PC-9 (cell line): ENCODE results near the gene MAGI1. TPM values are rescaled to one million over a fixed set of nuclear protein-coding genes. Genes with fewer than 3 reads are reported as not detected.

Experiments used
- BruUV-seq: library from RNA; stranded (reverse); fragments of 400-500 nt; replicated peaks from 2 replicates; lab custom pipeline; 2021; lab: Mats Ljungman, UMichigan
- CTCF ChIA-PET: fragments of 300-600 bp; sonication (Branson Sonifier 250); formaldehyde crosslinking; loops from one replicate; lab custom pipeline; 2022; ENCODE audit warnings: antibody characterized with exemption; lab: Charles Lee
- POLR2A ChIA-PET: fragments of 300-600 bp; sonication (Branson Sonifier 250); formaldehyde crosslinking; loops from one replicate; lab custom pipeline; 2022; ENCODE audit warnings: antibody characterized with exemption; ENCODE audit not compliant: unreplicated experiment; lab: Charles Lee
- DNase-seq, 2 experiments: peaks; one replicate each; pipeline versions ENCODE4 v3.0.0 to v3.0.0-alpha.2; 2015 to 2022; ENCODE audit warnings: mixed read lengths in 1 of 2
- H2AFZ ChIP-seq: fragments of 200-600 bp; sonication (generic); 2 replicates; pipeline ENCODE4 v1.8.1; 2017; ENCODE audit warnings: antibody characterized with exemption
- H3F3A ChIP-seq: fragments of 200-600 bp; sonication (generic); 2 replicates; pipeline ENCODE4 v1.8.1; 2017; ENCODE audit warnings: antibody characterized with exemption, mild to moderate bottlenecking, low read depth; ENCODE audit not compliant: insufficient read depth
- H3K27ac ChIP-seq: fragments of 200-600 bp; sonication (generic); 2 replicates; pipeline ENCODE4 v1.6.1; 2016; ENCODE audit warnings: mixed run types
- H3K27me3 ChIP-seq: fragments of 200-600 bp; sonication (generic); 2 replicates; pipeline ENCODE4 v1.6.1; 2016; ENCODE audit warnings: low read depth, mixed run types; ENCODE audit not compliant: insufficient read depth
- H3K36me3 ChIP-seq: fragments of 200-600 bp; sonication (generic); 2 replicates; pipeline ENCODE4 v1.6.1; 2016; ENCODE audit warnings: low read depth, mixed run types
- H3K4me1 ChIP-seq: fragments of 200-600 bp; sonication (generic); replicated peaks from 2 replicates; pipeline ENCODE4 v1.6.1; 2016; ENCODE audit warnings: mixed run types; ENCODE audit not compliant: insufficient read depth
- H3K4me2 ChIP-seq: fragments of 200-600 bp; sonication (generic); 2 replicates; pipeline ENCODE4 v1.6.1; 2017; ENCODE audit warnings: mixed run types
- H3K4me3 ChIP-seq: fragments of 200-600 bp; sonication (generic); 2 replicates; pipeline ENCODE4 v1.6.1; 2016; ENCODE audit warnings: mixed run types
- H3K79me2 ChIP-seq: fragments of 200-600 bp; sonication (generic); 2 replicates; pipeline ENCODE4 v1.6.1; 2017; ENCODE audit warnings: low read depth, mixed run types
- H3K9me2 ChIP-seq: fragments of 200-600 bp; sonication (generic); 2 replicates; pipeline ENCODE4 v1.8.1; 2017; ENCODE audit warnings: mild to moderate bottlenecking; ENCODE audit not compliant: insufficient read depth
- H3K9me3 ChIP-seq: fragments of 200-600 bp; sonication (generic); 2 replicates; pipeline ENCODE4 v1.8.1; 2016; ENCODE audit warnings: low read depth; ENCODE audit not compliant: insufficient read depth
- H4K20me1 ChIP-seq: fragments of 200-600 bp; sonication (generic); 2 replicates; pipeline ENCODE4 v1.8.1; 2017; ENCODE audit not compliant: insufficient read depth
- CTCF ChIP-seq: fragments of 200-600 bp; sonication (generic); conservative IDR thresholded peaks from 2 replicates; pipeline ENCODE4 v1.6.1; 2017; ENCODE audit warnings: mixed run types, antibody characterized with exemption, mild to moderate bottlenecking, moderate library complexity
- EZH2 ChIP-seq: fragments of 200-600 bp; sonication (generic); IDR thresholded peaks from 2 replicates; pipeline ENCODE4 v1.8.0; 2017; ENCODE audit warnings: antibody characterized with exemption, low read depth
- intact Hi-C: fragments of 100-400 bp; cut with micrococcal nuclease; formaldehyde crosslinking; loops from one replicate; pipeline ENCODE4 v1.10.0; 2022; ENCODE audit not compliant: unreplicated experiment
- total RNA-seq: library from RNA; stranded (reverse); gene quantifications from 2 replicates; pipeline ENCODE4 v1.2.3, GENCODE V29; 2021

Gene MAGI1
- total RNA-seq, 1 experiment from 2014 or later, result 23.3 TPM

GRCh38 chr3:65338571-65338970 lies 700.1 kb downstream of the MAGI1 start:
- Histone ChIP-seq H3K79me2 (no peaks in the 10 kb centered on the region), H3K4me3 (no peak overlapping the region), H3K36me3 (no peaks in the 10 kb centered on the region), H3K4me1 (no peaks in the 10 kb centered on the region), H4K20me1 (no peaks in the 10 kb centered on the region), H3K4me2 (no peak overlapping the region), H3K27me3 (no peaks in the 10 kb centered on the region), H2AFZ (no peak overlapping the region), H3K27ac (no peak overlapping the region), H3F3A (no peaks in the 10 kb centered on the region), H3K9me3 (no peaks in the 10 kb centered on the region), H3K9me2 (no peaks in the 10 kb centered on the region)
- ChIA-PET POLR2A (no interaction called here), CTCF (no interaction called here)
- intact Hi-C loops, result loop anchor here (10.0 kb wide), 1 partner anchor 856 kb away; no protein-coding TSS in a partner anchor
- DNase-seq, result no peak
- no peak for TF ChIP-seq EZH2
- TF ChIP-seq CTCF, result no peak
- BruUV-seq, result no TSS peak

- Histone ChIP-seq H3K36me3 (no peaks in the 10 kb centered on the region), H3K9me3 (no peaks in the 10 kb centered on the region), H2AFZ (no peak overlapping the region), H3K4me1 (no peaks in the 10 kb centered on the region), H4K20me1 (no peaks in the 10 kb centered on the region), H3K4me3 (no peak overlapping the region), H3K27me3 (no peaks in the 10 kb centered on the region), H3F3A (no peaks in the 10 kb centered on the region), H3K79me2 (no peaks in the 10 kb centered on the region), H3K9me2 (no peaks in the 10 kb centered on the region), H3K4me2 (no peak overlapping the region), H3K27ac (no peak overlapping the region)
- BruUV-seq, result no TSS peak
- ChIA-PET POLR2A (interaction anchor here (0.5 kb wide), 1 partner anchor 1022 kb away, joined by 4 read pairs; no protein-coding TSS in a partner anchor), CTCF (no interaction called here)
- DNase-seq, result no peak
- no peak for TF ChIP-seq CTCF
- no peak for TF ChIP-seq EZH2
- intact Hi-C loops, result loop anchor here (10.0 kb wide), 1 partner anchor 859 kb away; no protein-coding TSS in a partner anchor
Measured at GRCh38 chr3:65335587-65335986, 703.1 kb downstream of the MAGI1 start.

GRCh38 chr3:65334045-65334665 lies 704.6 kb downstream of the MAGI1 start:
- H3K4me1 ChIP-seq, result no peaks in the 10 kb centered on the region
- TF ChIP-seq CTCF (no peak), EZH2 (no peak)
- H3K9me2 ChIP-seq, result no peaks in the 10 kb centered on the region
- POLR2A ChIA-PET, result no interaction called here
- no peaks in the 10 kb centered on the region for H3K79me2 ChIP-seq
- H3K27me3 ChIP-seq, result no peaks in the 10 kb centered on the region
- intact Hi-C loops, result loop anchor here (10.0 kb wide), 1 partner anchor 861 kb away; no protein-coding TSS in a partner anchor
- no peak overlapping the region for H2AFZ ChIP-seq
- H3K4me3 ChIP-seq, result no peak overlapping the region
- H3K4me2 ChIP-seq, result no peak overlapping the region
- CTCF ChIA-PET, result no interaction called here
- no peaks in the 10 kb centered on the region for H3K9me3 ChIP-seq
- no peak for DNase-seq
- no peaks in the 10 kb centered on the region for H4K20me1 ChIP-seq
- H3K36me3 ChIP-seq, result no peaks in the 10 kb centered on the region
- H3K27ac ChIP-seq, result no peak overlapping the region
- no TSS peak for BruUV-seq
- H3F3A ChIP-seq, result no peaks in the 10 kb centered on the region
